DMS153 treated with DMSO at 0.1 percent for 48 hours (cell line): ENCODE data around the gene MOB2.

Experiments
- DNase-seq: peaks from one replicate; lab custom pipeline; 2025; ENCODE audit not compliant: unreplicated experiment; lab: John Stamatoyannopoulos, UW

The MOB2 gene

GRCh38 chr11:1505480-1505879 is 18.9 kb upstream of the MOB2 start:
- DNase-seq: no peak

- DNase-seq: no peak
Measured at GRCh38 chr11:1504581-1505290, 18.2 kb upstream of the MOB2 start.

GRCh38 chr11:1504138-1504537 is 17.6 kb upstream of the MOB2 start:
- no peak for DNase-seq

GRCh38 chr11:1503708-1504104 is 17.1 kb upstream of the MOB2 start:
- no peak for DNase-seq

- no peak for DNase-seq
Measured at GRCh38 chr11:1502954-1503707, 16.6 kb upstream of the MOB2 start.

GRCh38 chr11:1502168-1502953 is 15.8 kb upstream of the MOB2 start:
- no peak for DNase-seq

GRCh38 chr11:1501421-1502167 is 15.0 kb upstream of the MOB2 start:
- no peak for DNase-seq

- DNase-seq: no peak
Measured at GRCh38 chr11:1500466-1501420, 14.2 kb upstream of the MOB2 start.

GRCh38 chr11:1499899-1500298 is 13.3 kb upstream of the MOB2 start:
- no peak for DNase-seq

GRCh38 chr11:1499261-1499890 is 12.8 kb upstream of the MOB2 start:
- DNase-seq: no peak

GRCh38 chr11:1498262-1498661 is 11.7 kb upstream of the MOB2 start:
- DNase-seq: no peak

- DNase-seq: no peak
Measured at GRCh38 chr11:1497600-1497999, 11.0 kb upstream of the MOB2 start.

GRCh38 chr11:1496761-1497095 is 10.1 kb upstream of the MOB2 start:
- no peak for DNase-seq

GRCh38 chr11:1496091-1496760 is 9.6 kb upstream of the MOB2 start:
- no peak for DNase-seq

GRCh38 chr11:1494650-1495049 is 8.1 kb upstream of the MOB2 start:
- DNase-seq: no peak

- DNase-seq: no peak
Measured at GRCh38 chr11:1493650-1494244, 7.2 kb upstream of the MOB2 start.

- DNase-seq: no peak
Measured at GRCh38 chr11:1491379-1491778, 4.8 kb upstream of the MOB2 start.

GRCh38 chr11:1490651-1491050 is 4.1 kb upstream of the MOB2 start:
- DNase-seq: no peak
